Mucosa of stomach (tissue), 1 donor: Measurements from ENCODE around the gene COL18A1.

Experiments
- H3K27me3 ChIP-seq: one replicate; pipeline ENCODE4 v1.7.0; 2013; ENCODE audit warnings: mild to moderate bottlenecking, low read length; ENCODE audit not compliant: control insufficient read depth, insufficient read depth
- H3K36me3 ChIP-seq: one replicate; pipeline ENCODE4 v1.7.0; 2013; ENCODE audit warnings: low read length; ENCODE audit not compliant: control insufficient read depth, insufficient read depth
- H3K4me1 ChIP-seq: one replicate; pipeline ENCODE4 v1.7.0; 2013; ENCODE audit warnings: mild to moderate bottlenecking, low read length; ENCODE audit not compliant: control insufficient read depth, insufficient read depth
- H3K4me3 ChIP-seq: one replicate; pipeline ENCODE4 v1.7.0; 2013; ENCODE audit warnings: low read length
- H3K9ac ChIP-seq: one replicate; pipeline ENCODE4 v1.7.0; 2013; ENCODE audit warnings: mild to moderate bottlenecking, low read length, moderate library complexity
- H3K9me3 ChIP-seq: one replicate; pipeline ENCODE4 v1.7.0; 2013; ENCODE audit warnings: mild to moderate bottlenecking, low read length, moderate library complexity; ENCODE audit not compliant: control insufficient read depth
- donor health status: Pancreatic carcinoma.

Gene COL18A1

DNA sequence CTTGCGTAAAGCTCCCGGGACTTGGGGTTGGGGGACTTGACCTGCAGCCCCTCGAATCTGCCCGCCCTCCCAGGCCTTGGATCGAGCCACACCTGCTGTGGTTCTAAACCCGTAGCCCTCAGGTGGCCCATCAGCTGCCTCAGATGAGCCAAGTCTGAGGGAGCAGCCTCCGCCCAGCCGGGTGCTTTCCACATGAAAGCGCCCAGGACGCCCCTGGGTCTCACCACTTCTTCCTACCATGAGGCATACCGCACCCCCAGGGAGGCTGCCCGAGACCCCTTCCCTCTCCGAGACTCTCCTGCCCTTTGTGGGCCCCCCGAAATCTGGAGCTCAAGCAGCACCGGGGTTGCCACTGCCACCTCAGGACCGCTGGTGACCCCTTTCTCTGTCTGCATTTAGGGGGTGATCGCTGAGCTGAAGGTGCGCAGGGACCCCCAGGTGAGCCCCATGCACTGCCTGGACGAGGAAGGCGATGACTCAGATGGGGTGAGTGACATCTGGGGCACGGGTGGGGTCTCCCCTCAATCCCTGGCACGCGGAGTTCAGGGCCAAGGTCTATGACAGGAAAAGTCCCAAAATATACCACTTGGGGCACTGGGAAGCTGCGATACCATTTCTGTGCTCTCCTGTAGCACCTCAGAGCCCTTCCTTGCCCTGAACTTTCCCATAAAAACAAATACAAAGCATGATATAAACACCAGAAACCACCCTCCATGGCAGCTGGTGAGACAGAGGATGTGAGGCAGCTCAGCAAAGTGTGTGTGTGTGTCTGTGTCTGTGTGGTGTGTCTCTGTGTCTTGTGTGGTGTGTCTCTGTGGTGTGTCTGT is 68.7 kb downstream of the COL18A1 start:
- H3K9me3 ChIP-seq = no peaks in the 10 kb centered on the region
- no peaks in the 10 kb centered on the region for H3K27me3 ChIP-seq
- no peaks in the 10 kb centered on the region for H3K36me3 ChIP-seq
- no peak overlapping the region for H3K4me3 ChIP-seq
- peaks cover 25% of the 10 kb centered on the region for H3K4me1 ChIP-seq
- no peak overlapping the region for H3K9ac ChIP-seq

DNA sequence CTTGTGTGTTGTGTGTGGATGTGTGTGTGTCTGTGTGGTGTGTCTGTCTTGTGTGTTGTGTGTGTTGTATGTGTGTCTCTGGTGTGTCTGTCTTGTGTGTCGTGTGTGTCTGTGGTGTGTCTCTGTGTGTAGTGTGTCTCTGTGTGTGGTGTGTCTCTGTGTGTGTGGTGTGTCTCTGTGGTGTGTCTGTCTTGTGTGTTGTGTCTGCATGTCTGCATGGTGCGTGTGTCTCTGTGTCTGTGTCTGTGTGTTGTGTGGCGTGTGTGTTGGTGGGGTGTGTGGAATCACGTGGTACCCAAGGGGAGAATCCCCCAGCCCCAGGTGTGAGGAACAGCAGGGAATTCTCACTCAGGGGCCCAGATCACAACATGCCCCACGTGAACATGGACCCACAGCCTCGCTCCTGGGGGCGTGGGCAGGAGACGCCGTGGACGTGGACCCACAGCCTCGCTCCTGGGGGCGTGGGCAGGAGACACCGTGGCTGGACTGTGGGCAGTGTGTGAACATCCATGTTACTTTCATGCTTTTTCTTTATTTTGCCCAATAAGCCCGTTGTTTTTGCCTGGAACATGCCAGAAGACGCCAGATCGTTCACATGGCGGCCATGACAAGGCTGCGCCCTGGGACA is 69.5 kb downstream of the COL18A1 start:
- no peak overlapping the region for H3K4me3 ChIP-seq
- no peak overlapping the region for H3K9ac ChIP-seq
- H3K27me3 ChIP-seq = no peaks in the 10 kb centered on the region
- H3K36me3 ChIP-seq = no peaks in the 10 kb centered on the region
- peaks cover 25% of the 10 kb centered on the region for H3K4me1 ChIP-seq
- H3K9me3 ChIP-seq = no peaks in the 10 kb centered on the region

DNA sequence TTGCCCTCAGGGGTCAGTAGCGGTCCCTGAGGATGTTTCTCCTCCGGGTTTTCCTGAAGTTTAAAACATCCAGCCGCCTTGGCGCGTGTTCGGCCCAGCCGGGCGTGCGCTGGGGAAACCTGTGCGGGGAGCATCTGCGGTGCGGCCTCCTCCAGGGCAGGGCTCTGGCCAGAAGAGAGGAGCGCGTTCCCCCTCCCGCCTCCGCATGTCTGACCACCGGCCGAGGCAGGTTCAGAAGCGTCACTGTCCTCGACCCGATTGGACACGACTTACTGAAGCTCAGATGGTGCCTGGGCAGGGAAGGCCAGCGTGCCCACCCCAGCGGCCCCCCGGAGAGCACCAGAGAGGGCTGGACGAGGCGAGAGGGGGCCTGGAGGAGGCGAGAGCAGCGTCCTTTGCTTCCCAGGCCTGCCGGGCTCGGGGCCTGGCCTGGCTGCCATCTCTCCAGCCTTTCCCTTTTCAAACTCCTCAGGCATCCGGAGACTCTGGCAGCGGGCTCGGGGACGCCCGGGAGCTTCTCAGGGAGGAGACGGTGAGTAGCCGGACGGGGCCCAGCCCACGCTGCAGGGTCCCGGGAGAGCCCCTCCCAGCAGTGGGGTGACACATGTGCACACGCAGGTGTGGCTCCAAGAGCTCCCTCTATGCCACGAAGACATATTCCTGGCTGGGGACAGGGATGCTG is 70.2 kb downstream of the COL18A1 start:
- Histone ChIP-seq H3K9me3 (no peaks in the 10 kb centered on the region), H3K36me3 (no peaks in the 10 kb centered on the region), H3K4me3 (no peak overlapping the region), H3K27me3 (no peaks in the 10 kb centered on the region), H3K9ac (no peak overlapping the region), H3K4me1 (peaks cover 25% of the 10 kb centered on the region)

DNA sequence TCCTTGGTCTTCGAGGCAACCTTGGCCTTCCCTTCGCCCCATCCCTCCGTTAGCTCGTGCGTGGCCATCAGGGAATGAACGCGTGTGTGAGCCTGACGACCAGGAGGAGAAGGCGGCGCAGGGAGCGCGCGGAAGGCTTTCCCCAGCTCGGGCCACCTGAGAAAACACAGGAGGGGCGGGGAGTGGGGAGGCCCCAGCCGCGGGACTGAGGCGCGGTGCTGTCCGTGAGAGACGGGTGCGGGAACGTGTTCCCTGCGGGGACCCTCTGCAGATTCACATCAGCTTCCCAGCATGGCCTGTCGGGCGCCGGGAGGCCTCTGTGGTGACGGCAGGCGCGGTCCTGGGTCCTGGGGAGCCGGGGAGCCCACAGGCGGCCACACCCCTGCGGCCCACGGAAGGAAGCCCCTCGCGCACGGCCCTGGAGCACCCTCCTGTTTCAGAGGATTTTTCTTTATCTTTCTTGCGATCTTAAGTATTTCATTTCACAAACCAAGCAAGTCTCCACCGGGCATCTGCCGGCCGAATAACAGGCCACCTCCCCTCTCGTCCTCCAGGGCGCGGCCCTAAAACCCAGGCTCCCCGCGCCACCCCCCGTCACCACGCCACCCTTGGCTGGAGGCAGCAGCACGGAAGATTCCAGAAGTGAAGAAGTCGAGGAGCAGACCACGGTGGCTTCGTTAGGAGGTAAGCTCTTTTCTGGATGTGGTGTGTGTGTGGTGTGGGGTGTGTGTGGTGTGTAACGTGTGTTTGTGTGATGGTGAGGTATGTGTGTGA is 71.0 kb downstream of the COL18A1 start:
- Histone ChIP-seq H3K4me3 (no peak overlapping the region), H3K9ac (no peak overlapping the region), H3K4me1 (peaks cover 18% of the 10 kb centered on the region), H3K27me3 (no peaks in the 10 kb centered on the region), H3K9me3 (no peaks in the 10 kb centered on the region), H3K36me3 (no peaks in the 10 kb centered on the region)

DNA sequence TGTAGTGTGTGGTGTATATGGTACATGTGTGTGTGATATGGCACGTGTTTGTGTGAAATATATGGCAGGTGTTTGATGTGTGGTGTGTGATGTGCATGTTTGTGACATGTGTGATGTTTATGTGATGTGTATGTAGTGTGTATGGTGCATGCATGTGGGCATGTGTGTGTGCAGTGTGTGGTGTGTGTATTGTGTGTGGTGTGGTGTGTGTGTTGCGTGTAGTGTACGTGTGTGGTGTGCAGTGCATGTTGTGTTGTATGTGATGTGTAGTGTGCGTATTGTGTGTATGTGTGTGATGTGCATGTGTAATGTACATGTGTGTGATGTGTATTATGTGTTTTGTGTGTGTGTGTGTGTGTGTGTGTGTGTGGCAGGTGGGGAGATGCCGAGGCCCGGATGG is 71.6 kb downstream of the COL18A1 start:
- no peak overlapping the region for H3K9ac ChIP-seq
- peaks cover 12% of the 10 kb centered on the region for H3K4me1 ChIP-seq
- H3K27me3 ChIP-seq = no peaks in the 10 kb centered on the region

DNA sequence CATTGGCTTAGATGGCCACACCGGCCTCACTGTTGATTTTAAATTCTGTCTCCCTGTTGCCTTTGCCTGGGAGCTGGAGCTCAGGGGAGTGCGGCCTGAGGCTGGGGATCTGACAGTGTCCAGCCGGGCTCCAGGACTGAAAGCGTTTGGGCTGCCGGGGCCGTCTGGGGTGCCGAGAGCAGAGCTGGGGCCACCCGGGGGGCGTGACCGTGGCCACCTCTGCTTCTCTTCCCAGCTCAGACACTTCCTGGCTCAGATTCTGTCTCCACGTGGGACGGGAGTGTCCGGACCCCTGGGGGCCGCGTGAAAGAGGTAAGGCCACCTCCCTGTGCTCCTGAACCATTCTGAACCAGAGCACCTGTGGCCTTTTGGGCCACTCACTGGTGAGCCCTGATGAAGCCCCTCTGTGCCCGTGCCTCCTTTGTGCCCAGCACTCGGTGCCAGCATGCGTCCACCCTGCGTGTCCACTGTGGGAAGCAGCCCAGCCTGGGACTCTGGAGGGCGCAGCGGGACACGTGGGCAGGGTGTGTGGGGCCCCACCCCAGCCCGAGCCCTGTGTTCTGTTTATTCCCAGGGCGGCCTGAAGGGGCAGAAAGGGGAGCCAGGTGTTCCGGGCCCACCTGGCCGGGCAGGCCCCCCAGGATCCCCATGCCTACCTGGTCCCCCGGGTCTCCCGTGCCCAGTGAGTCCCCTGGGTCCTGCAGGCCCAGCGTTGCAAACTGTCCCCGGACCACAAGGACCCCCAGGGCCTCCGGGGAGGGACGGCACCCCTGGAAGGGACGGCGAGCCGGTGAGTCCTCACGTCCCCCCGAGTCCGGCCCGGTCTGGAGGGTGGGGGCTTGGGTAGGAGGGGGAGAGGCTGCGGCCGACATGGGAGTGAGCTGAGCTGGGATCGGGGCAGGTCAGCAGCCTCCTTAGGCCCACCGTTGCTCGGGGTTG is 72.5 kb downstream of the COL18A1 start:
- H3K9ac ChIP-seq = peak overlapping the region; percentile 13
- peaks cover 10% of the 10 kb centered on the region for H3K4me1 ChIP-seq
- H3K27me3 ChIP-seq = no peaks in the 10 kb centered on the region
- H3K4me3 ChIP-seq = no peak overlapping the region
- H3K36me3 ChIP-seq = no peaks in the 10 kb centered on the region
- H3K9me3 ChIP-seq = no peaks in the 10 kb centered on the region

More for the DNA sequence above, 71.6 kb downstream of the COL18A1 start:
- Histone ChIP-seq H3K4me3 (no peak overlapping the region), H3K9me3 (no peaks in the 10 kb centered on the region), H3K36me3 (no peaks in the 10 kb centered on the region)

DNA sequence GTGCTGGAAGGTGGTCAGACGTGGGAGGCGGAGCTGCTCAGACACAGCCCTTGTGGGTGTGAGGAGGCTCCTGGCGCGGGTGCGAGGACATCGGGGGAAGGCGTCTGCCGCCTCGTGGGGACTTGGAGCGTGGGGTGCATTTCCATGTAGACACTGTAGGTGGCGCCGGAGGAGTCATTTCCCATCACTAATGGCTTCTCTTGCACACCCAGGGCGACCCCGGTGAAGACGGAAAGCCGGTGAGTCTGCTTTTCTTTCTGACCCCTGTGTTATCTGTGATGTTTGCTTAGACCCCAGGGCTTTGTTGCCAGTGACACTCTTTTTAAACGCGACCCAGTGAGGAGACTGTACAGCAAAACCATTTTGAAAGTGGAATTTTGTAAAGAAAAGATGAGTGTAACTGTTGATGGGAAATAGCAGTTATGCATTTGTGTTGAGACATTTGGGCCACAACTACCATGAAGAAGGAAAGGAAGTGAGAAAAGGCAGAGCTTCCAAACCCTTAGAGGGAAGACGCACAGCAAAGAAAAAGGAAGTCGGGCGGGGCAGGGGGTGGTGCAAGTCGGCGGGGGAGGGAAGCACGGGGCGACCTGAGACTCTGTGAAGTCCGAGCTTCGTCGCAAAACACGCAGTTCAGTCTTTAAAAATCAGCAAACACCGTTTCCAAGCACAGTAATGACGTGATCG is 73.3 kb downstream of the COL18A1 start:
- no peaks in the 10 kb centered on the region for H3K36me3 ChIP-seq
- H3K9ac ChIP-seq = peak overlapping the region; percentile 13
- no peaks in the 10 kb centered on the region for H3K27me3 ChIP-seq
- peak overlapping the region; percentile 22 for H3K4me3 ChIP-seq
- H3K4me1 ChIP-seq = peaks cover 10% of the 10 kb centered on the region
- no peaks in the 10 kb centered on the region for H3K9me3 ChIP-seq

DNA sequence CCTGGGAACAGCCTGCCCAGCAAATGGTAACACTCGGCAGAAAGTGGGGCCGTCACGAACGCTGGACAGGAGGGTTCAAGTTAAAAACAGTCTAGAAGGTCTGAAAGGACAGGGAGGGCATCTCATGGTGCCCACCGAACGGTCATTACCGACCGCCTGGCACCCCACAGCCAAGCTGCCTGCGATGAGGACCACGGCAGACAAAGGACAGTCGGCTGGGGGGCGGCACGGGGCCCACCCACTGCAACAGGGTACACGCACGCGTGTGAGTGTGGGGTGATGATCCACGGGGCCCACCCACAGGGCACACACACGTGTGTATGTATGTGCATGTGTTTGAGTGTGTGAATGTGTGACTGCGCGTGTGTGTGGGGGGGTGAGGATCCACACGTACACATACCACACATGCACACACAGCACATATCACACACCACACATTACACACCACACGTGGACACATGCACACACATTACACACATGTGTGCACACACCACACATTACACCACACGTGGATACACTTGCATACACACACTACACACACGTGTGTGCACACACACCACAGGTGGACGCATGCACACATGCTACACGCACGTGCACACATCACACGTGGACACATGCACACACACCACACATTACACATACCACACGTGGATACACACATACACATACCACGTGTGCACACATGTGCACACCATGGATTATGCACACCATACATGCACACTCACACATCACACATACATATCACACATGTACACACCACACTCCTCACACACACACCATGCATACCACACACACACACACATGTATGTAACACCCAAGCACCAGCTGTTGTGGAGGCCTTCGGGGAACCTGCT is 74.1 kb downstream of the COL18A1 start:
- peaks cover 10% of the 10 kb centered on the region for H3K4me1 ChIP-seq
- H3K9ac ChIP-seq = peak overlapping the region; percentile 13
- H3K4me3 ChIP-seq = no peak overlapping the region
- no peaks in the 10 kb centered on the region for H3K9me3 ChIP-seq
- H3K27me3 ChIP-seq = no peaks in the 10 kb centered on the region
- H3K36me3 ChIP-seq = no peaks in the 10 kb centered on the region

DNA sequence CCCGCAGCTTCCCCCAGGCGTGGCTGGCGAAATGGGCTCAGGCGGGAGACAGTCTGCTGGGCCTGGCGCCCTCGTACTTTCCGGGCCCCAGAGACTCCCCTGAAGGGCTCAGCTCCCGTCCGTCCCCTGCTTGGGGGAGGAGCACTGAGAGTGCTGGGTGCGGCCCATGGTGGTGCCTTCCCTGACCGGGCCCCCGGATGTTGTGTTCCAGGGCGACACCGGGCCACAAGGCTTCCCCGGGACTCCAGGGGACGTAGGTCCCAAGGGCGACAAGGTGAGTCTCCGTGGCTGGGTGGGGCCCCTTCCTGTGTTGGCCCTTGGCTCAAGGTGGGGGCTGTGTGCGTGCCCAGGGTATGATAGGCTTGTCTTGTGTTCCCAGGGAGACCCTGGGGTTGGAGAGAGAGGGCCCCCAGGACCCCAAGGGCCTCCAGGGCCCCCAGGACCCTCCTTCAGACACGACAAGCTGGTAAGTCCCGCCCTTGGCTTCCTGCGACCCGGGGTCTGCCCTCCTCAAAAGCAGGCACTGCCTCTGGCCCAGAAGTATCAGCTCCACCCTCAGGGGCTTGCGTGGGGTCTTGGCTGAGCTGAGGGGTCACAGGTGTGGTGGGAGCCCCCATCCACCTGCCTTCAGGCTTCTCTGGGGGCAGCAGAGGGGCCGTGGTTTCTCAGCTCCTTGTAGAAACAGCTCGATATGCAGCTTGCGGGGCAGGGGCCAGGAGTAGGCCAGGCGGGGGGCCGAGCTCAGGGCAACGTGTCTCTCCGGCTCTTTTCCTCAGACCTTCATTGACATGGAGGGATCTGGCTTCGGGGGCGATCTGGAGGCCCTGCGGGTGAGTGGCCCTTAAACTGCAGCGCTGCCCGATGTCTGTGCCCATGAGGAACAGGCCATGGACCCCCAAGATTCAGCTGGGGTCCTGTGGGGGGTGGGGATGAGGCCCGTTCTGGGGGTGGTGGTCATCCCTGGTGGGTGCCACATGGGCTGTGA is 75.0 kb downstream of the COL18A1 start:
- Histone ChIP-seq H3K36me3 (no peaks in the 10 kb centered on the region), H3K4me1 (peaks cover 10% of the 10 kb centered on the region), H3K4me3 (no peak overlapping the region), H3K27me3 (no peaks in the 10 kb centered on the region), H3K9me3 (no peaks in the 10 kb centered on the region), H3K9ac (no peak overlapping the region)
